Stimulated activated CD8-positive, alpha-beta memory T cell treated with anti-CD3 and anti-CD28 coated beads, Interleukin-4, amount 100 ng/mL, for 1 hour (primary cell): ENCODE data around the gene CALN1.
"Not testable (repeated sequence)": the region's sequence is repeated elsewhere in the genome, so short reads cannot be mapped to it uniquely, and the experiment has no call there.

Source experiments
- DNase-seq, 2 donors: peaks; one replicate each; pipeline ENCODE4 v3.0.0-alpha.2; 2020; ENCODE audit warnings: low read depth in 2 of 2, low spot score in 1 of 2

CALN1 gene

GRCh38 chr7:71885487-71885886 lies 526.7 kb downstream of the CALN1 start:
- DNase-seq = no peak

- no peak for DNase-seq
Observed at GRCh38 chr7:71883415-71883814, 528.7 kb downstream of the CALN1 start.

- no peak for DNase-seq
Observed at GRCh38 chr7:71871446-71871845, 540.7 kb downstream of the CALN1 start.

GRCh38 chr7:71870812-71871211 lies 541.3 kb downstream of the CALN1 start:
- DNase-seq = no peak

GRCh38 chr7:71868797-71869196 lies 543.3 kb downstream of the CALN1 start:
- DNase-seq = no peak

- DNase-seq = no peak
Observed at GRCh38 chr7:71867626-71868025, 544.5 kb downstream of the CALN1 start.

GRCh38 chr7:71865172-71865571 lies 547.0 kb downstream of the CALN1 start:
- DNase-seq = no peak

- no peak for DNase-seq
Observed at GRCh38 chr7:71864130-71864529, 548.0 kb downstream of the CALN1 start.

- no peak for DNase-seq
Observed at GRCh38 chr7:71860572-71860971, 551.6 kb downstream of the CALN1 start.

- no peak for DNase-seq
Observed at GRCh38 chr7:71857338-71857737, 554.8 kb downstream of the CALN1 start.

GRCh38 chr7:71854546-71855397 lies 557.4 kb downstream of the CALN1 start:
- no peak for DNase-seq

GRCh38 chr7:71851776-71852498 lies 560.2 kb downstream of the CALN1 start:
- DNase-seq = no peak

- DNase-seq = no peak
Observed at GRCh38 chr7:71846160-71846559, 566.0 kb downstream of the CALN1 start.

- no peak for DNase-seq
Observed at GRCh38 chr7:71843676-71844075, 568.5 kb downstream of the CALN1 start.

- no peak for DNase-seq
Observed at GRCh38 chr7:71842786-71843185, 569.4 kb downstream of the CALN1 start.

- no peak for DNase-seq
Observed at GRCh38 chr7:71842381-71842780, 569.8 kb downstream of the CALN1 start.

GRCh38 chr7:71835056-71835455 lies 577.1 kb downstream of the CALN1 start:
- DNase-seq = no peak

- DNase-seq = no peak
Observed at GRCh38 chr7:71829515-71829914, 582.6 kb downstream of the CALN1 start.

- DNase-seq = no peak
Observed at GRCh38 chr7:71828361-71828760, 583.8 kb downstream of the CALN1 start.

- DNase-seq = no peak
Observed at GRCh38 chr7:71826141-71826540, 586.0 kb downstream of the CALN1 start.

- no peak for DNase-seq
Observed at GRCh38 chr7:71824006-71824760, 588.0 kb downstream of the CALN1 start.

- not testable (repeated sequence) for DNase-seq
Observed at GRCh38 chr7:71822406-71822805, 589.7 kb downstream of the CALN1 start.
